ENCODE results near the gene PLA2R1. TPM values are rescaled to one million over a fixed set of nuclear protein-coding genes. Genes with fewer than 3 reads are reported as not detected.

Gene PLA2R1
- total RNA-seq, 1 donor from 2014 or later = 0.34 TPM

GRCh38 chr2:160036736-160037135 is 25.7 kb downstream of the PLA2R1 start:
- Mint-ChIP-seq H3K4me3 (ENCODE audit: unreplicated experiment) (no peak overlapping the region), H3K4me1 (ENCODE audit: low read depth, unreplicated experiment) (no peaks in the 10 kb centered on the region), H3K27ac (ENCODE audit: unreplicated experiment) (no peak overlapping the region), H3K9me3 (ENCODE audit: unreplicated experiment) (no peaks in the 10 kb centered on the region), H3K27me3 (ENCODE audit: unreplicated experiment) (no peaks in the 10 kb centered on the region), H3K36me3 (ENCODE audit: unreplicated experiment) (no peaks in the 10 kb centered on the region)
- TF ChIP-seq CTCF (IDR thresholded peaks at IDR 0.05; ENCODE audit: partially characterized antibody, unreplicated experiment) = no peak
- DNase-seq = no peak

GRCh38 chr2:160035125-160035524 is 27.3 kb downstream of the PLA2R1 start:
- H3K9me3 Mint-ChIP-seq (ENCODE audit: unreplicated experiment) = no peaks in the 10 kb centered on the region
- H3K27ac Mint-ChIP-seq (ENCODE audit: unreplicated experiment) = no peak overlapping the region
- no peak for DNase-seq
- no peaks in the 10 kb centered on the region for H3K27me3 Mint-ChIP-seq (ENCODE audit: unreplicated experiment)
- H3K36me3 Mint-ChIP-seq (ENCODE audit: unreplicated experiment) = no peaks in the 10 kb centered on the region
- TF ChIP-seq CTCF (IDR thresholded peaks at IDR 0.05; ENCODE audit: partially characterized antibody, unreplicated experiment) = no peak
- no peaks in the 10 kb centered on the region for H3K4me1 Mint-ChIP-seq (ENCODE audit: low read depth, unreplicated experiment)
- no peak overlapping the region for H3K4me3 Mint-ChIP-seq (ENCODE audit: unreplicated experiment)

GRCh38 chr2:160034396-160034795 is 28.0 kb downstream of the PLA2R1 start:
- Mint-ChIP-seq H3K9me3 (ENCODE audit: unreplicated experiment) (no peaks in the 10 kb centered on the region), H3K27ac (ENCODE audit: unreplicated experiment) (no peak overlapping the region), H3K4me1 (ENCODE audit: low read depth, unreplicated experiment) (no peaks in the 10 kb centered on the region), H3K36me3 (ENCODE audit: unreplicated experiment) (no peaks in the 10 kb centered on the region), H3K4me3 (ENCODE audit: unreplicated experiment) (no peak overlapping the region), H3K27me3 (ENCODE audit: unreplicated experiment) (no peaks in the 10 kb centered on the region)
- TF ChIP-seq CTCF (IDR thresholded peaks at IDR 0.05; ENCODE audit: partially characterized antibody, unreplicated experiment) = no peak
- DNase-seq = no peak

- no peaks in the 10 kb centered on the region for H3K36me3 Mint-ChIP-seq (ENCODE audit: unreplicated experiment)
- no peak overlapping the region for H3K27ac Mint-ChIP-seq (ENCODE audit: unreplicated experiment)
- TF ChIP-seq CTCF (IDR thresholded peaks at IDR 0.05; ENCODE audit: partially characterized antibody, unreplicated experiment) = no peak
- DNase-seq = no peak
- no peak overlapping the region for H3K4me3 Mint-ChIP-seq (ENCODE audit: unreplicated experiment)
- H3K9me3 Mint-ChIP-seq (ENCODE audit: unreplicated experiment) = no peaks in the 10 kb centered on the region
- H3K4me1 Mint-ChIP-seq (ENCODE audit: low read depth, unreplicated experiment) = no peaks in the 10 kb centered on the region
- no peaks in the 10 kb centered on the region for H3K27me3 Mint-ChIP-seq (ENCODE audit: unreplicated experiment)
Measured at GRCh38 chr2:160033732-160034392, 28.6 kb downstream of the PLA2R1 start.

GRCh38 chr2:160029270-160029628 is 33.2 kb downstream of the PLA2R1 start:
- no peak overlapping the region for H3K27ac Mint-ChIP-seq (ENCODE audit: unreplicated experiment)
- H3K4me1 Mint-ChIP-seq (ENCODE audit: low read depth, unreplicated experiment) = no peaks in the 10 kb centered on the region
- TF ChIP-seq CTCF (IDR thresholded peaks at IDR 0.05; ENCODE audit: partially characterized antibody, unreplicated experiment) = no peak
- H3K36me3 Mint-ChIP-seq (ENCODE audit: unreplicated experiment) = no peaks in the 10 kb centered on the region
- no peaks in the 10 kb centered on the region for H3K27me3 Mint-ChIP-seq (ENCODE audit: unreplicated experiment)
- H3K9me3 Mint-ChIP-seq (ENCODE audit: unreplicated experiment) = no peaks in the 10 kb centered on the region
- no peak for DNase-seq
- H3K4me3 Mint-ChIP-seq (ENCODE audit: unreplicated experiment) = no peak overlapping the region
